A673 (cell line): ENCODE measurements around the gene GJB4.

Experiments used
- EZH2 ChIP-seq: fragments of 200-600 bp; sonication (generic); IDR thresholded peaks from 2 replicates; pipeline ENCODE4 v1.6.1; 2017; ENCODE audit warnings: borderline replicate concordance, low read depth, mild to moderate bottlenecking, mixed read lengths, antibody characterized with exemption, low read length; ENCODE audit not compliant: poor library complexity, severe bottlenecking
- TF ChIP-seq, protein P1 (sequence below): fragments of 300-800, 200-600 bp; sonication (generic); conservative IDR thresholded peaks from 2 replicates; pipeline ENCODE4 v1.5.1; 2017; ENCODE audit warnings: low read depth, mild to moderate bottlenecking, antibody characterized with exemption, low read length, moderate library complexity, mixed read lengths

DNA sequence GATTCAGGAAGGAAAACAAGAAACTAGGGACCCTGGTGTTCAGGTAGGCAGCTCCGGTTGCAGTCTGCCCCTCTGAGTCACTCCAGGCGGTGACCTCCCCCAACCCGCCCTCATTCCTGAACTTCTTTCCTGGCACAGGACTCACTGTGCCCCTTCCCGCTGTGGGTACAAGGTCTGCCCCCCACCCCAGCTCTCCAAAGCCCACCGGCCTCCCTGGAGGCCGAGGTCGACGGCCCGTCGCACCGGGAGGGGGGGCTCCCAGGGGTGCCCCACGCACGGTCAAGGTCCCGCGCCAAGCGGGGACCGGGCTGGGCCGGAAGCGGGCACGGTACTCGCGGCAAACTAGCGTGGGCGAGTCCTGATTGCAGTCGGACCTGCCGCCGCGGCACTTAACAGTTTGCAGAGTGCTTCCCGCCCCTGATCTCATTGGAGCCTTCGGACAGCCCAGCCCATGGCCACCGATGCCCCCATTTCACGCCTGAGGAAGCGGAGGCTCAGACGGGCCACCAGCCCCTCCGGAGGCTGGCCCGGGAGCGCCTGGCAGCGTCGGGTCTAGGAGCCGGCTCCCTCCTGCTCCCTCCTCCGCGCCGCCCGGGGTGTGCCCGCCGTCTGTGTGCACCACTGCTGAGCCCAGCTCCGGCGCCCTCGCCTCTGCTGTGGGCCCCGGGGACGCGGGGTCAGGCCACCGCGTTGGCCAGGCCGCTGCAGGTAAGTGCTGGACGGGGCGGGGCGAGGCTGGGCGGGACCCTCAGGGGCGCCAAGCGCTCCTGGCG lies 21.7 kb downstream of the GJB4 start, which contains the start of gene GJB3:
- TF ChIP-seq, protein P1, sequence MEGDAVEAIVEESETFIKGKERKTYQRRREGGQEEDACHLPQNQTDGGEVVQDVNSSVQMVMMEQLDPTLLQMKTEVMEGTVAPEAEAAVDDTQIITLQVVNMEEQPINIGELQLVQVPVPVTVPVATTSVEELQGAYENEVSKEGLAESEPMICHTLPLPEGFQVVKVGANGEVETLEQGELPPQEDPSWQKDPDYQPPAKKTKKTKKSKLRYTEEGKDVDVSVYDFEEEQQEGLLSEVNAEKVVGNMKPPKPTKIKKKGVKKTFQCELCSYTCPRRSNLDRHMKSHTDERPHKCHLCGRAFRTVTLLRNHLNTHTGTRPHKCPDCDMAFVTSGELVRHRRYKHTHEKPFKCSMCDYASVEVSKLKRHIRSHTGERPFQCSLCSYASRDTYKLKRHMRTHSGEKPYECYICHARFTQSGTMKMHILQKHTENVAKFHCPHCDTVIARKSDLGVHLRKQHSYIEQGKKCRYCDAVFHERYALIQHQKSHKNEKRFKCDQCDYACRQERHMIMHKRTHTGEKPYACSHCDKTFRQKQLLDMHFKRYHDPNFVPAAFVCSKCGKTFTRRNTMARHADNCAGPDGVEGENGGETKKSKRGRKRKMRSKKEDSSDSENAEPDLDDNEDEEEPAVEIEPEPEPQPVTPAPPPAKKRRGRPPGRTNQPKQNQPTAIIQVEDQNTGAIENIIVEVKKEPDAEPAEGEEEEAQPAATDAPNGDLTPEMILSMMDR: no peak
- TF ChIP-seq EZH2: peak; percentile 87
